CD4-positive, alpha-beta T cell treated with Interleukin-15 for 4 hours (primary cell): ENCODE measurements around the gene SEC22C.
A peak's percentile ranks its signal among the peaks of the same experiment; 100 is the strongest.

ENCODE experiments used
- DNase-seq: peaks from one replicate; pipeline ENCODE4 v3.0.0-alpha.2; 2020; ENCODE audit warnings: low spot score

The SEC22C gene

DNA sequence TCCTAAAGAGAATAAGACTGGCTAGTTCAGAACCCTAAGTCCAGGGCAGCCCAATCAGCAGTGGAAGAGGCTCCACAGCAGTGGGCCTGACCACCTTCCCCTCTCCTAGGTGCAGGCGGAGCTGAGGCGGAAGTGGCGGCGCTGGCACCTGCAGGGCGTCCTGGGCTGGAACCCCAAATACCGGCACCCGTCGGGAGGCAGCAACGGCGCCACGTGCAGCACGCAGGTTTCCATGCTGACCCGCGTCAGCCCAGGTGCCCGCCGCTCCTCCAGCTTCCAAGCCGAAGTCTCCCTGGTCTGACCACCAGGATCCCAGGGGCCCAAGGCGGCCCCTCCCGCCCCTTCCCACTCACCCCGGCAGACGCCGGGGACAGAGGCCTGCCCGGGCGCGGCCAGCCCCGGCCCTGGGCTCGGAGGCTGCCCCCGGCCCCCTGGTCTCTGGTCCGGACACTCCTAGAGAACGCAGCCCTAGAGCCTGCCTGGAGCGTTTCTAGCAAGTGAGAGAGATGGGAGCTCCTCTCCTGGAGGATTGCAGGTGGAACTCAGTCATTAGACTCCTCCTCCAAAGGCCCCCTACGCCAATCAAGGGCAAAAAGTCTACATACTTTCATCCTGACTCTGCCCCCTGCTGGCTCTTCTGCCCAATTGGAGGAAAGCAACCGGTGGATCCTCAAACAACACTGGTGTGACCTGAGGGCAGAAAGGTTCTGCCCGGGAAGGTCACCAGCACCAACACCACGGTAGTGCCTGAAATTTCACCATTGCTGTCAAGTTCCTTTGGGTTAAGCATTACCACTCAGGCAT is 45.6 kb downstream of the SEC22C start:
- peak; percentile 54 for DNase-seq

DNA sequence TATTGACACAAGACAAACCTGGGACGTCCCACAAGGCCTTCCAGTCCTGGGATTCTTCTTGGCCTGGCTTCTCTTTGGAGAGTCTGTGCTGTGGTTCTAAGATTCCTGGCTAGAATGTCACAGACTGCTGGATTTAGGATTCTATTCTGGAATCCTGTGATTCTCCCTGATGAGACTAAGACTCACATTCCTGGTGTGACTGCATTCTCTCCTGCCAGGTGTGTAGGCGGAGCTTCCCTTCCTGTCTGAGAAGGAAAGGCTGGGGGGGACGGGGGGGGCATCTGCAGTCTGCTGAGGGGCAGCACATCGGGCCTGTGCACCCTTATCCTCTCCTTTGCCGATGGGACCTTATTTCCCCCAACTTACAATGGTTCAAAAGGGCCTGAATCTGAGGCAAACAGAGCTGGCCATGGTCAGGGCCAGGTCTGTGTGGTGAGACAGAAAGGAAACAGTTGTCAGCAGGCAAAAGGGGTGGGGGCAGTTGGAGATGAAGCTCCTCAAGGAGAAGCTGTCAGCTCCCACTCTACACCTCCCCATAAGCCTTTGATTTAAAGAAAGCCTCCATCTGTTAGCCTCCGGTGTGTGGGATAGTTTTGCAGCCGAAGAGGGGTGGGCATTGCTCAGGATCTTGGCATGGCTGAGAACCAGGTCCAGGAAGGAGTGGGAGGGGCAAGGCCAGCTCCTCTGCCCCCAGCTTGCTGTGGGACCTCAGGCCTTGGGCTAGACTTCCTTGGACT is 48.4 kb downstream of the SEC22C start:
- no peak for DNase-seq

DNA sequence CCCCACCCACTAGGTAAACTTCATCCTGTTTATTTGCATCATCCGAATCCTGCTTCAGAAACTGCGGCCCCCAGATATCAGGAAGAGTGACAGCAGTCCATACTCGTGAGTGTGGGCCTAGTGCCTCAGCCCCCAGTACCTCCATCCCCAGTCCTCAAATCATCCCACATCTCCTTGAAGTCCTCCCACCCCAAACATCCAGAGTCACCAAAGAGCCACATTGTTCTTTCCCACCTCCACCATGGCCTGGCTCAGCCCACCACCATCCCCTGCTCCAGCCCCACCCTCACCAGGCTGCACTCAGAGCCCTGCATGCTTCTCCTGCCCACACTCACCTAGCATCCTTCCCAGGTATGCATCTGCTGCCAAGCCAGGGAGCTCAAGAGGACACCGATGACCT is 49.5 kb downstream of the SEC22C start:
- no peak for DNase-seq

DNA sequence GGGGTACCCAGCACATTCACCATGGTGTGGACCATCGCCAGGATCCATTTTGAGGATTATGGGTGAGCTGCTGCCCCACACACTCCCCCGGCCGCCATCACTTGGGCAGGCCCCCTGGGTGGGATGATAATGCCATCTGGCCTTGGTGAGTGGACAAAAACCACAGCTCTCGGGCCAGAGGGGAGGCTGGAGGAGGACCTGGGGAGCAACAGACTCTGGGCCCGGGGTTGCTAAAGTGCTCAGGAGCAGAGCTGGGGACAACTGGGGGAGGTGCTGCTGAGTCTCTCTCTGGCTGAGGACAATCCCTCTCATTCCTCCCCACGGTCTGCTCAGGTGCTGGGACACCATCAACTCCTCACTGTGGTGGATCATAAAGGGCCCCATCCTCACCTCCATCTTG is 50.3 kb downstream of the SEC22C start:
- DNase-seq, result no peak

DNA sequence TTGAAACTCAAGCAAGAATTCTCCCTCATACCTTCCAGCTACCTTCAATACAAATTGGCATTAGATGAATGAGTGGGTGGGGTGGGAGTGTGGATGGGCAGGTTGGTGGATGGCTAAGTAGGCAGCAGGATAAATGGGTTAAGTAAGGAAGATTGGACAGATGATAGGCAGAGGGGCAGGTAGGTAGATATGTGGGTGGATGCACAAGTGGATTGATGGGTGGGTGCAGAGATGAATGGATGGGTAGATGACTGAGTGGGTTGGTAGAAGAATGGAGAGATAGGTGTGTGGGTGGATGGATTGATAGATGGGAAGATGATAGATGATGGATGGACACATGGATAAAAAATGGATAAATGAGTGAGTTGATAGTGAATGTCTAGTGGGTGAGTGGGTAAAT is 51.7 kb downstream of the SEC22C start:
- no peak for DNase-seq

DNA sequence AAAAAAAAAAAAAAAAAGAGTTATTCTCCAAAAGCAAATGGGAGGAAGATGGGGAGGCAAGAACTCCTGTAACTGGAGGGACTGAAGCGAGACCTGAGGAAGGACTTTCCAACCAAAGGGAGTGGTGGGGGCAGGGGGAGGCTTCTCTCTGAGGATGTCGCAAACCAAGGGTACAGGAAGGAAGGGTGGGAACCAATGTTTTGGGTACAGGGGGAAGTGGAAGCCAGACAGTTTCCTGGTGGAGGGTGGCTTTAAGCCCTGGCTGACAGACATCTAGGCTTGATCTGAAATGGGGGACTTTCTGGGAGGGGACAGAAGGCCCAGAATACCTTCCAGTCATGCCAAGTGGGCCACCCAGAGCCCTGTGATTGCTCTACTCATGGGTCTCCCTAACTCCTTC is 52.3 kb downstream of the SEC22C start:
- DNase-seq, result peak; percentile 27

DNA sequence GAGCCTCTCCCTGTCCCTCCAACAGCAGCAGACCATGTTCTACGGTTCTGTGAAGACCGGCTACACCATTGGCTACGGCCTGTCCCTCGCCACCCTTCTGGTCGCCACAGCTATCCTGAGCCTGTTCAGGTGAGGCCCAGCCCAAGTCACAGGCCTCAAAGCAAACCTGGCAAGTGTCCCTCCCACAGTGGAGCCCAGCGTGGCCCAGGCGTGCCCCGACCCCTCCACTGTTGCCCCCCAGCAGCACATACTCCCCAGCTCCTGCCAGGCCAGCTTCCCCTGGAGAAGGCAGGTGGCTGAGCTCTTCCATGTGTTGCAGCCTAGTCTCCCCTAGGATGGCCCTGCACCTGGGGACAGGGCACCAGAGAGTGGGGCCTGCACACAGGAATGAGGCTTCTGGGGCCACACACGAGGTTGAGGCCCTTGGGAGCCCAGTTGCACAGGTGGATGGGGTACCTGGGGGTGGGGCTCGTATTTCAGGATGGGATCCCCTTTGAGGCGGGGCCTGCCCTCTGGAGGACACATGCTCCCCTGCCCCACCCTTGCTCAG is 54.3 kb downstream of the SEC22C start:
- DNase-seq, result no peak

DNA sequence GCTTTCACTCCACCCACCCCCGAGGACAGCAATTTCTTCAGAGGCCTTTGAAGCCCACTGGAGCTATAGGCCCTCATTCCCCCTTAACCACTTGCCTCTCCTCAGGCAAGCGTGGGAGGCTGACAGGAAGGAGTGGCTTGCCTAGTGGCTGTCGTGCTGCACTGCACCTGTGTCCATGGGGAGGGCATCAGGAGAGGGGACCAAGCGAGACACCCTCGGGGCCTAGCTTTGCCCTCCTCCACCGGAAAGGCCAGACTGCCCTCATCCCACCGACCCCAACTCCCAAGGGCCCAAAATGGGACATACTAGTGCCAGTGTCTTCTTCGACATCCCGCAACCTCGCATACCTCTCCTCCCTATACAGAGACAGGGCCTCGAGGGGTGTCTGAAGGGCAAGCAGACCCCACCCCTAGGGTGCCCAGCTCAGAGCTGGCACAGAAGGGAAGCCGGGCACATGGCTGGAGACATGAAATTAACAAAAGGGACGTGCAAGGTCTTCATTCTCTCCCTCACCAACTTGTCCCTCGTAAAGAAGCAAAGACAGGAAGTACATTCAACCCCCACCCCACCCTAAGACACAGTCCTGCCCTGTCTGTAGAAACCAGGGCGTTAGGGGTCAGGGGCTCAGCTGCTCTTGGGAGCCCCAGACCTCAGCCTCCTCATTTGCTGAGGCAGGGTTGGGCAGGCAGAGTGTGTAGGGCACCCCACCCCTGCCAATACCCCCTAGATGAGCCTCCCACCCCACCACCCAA is 55.0 kb downstream of the SEC22C start:
- peak; percentile 52 for DNase-seq

DNA sequence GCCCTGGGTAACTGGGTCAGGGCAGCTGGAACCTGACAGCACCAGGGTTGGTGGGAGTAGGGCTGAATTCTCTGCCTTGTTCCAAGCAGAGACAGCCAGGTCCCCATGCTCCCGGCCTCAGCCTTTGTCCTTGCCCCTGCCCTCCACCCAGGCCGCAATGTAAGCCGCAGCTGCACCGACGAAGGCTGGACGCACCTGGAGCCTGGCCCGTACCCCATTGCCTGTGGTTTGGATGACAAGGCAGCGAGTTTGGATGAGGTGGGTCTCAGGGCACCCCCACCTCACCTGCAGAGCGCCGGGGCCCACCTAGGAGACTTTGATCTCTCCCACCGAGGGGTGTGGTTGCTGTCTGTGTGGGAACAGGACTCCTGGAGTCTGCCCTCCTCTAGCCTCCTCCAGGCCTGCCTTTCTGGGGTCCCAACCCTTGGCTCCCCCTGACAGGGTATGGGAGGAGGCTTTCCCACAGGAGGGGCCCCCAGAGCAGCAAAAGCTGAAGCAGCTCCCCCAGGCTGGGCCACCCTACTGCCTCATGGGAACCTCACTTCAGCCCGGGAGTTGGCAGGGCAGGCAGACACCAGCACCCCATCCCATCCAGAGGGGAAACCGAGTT is 55.9 kb downstream of the SEC22C start:
- DNase-seq, result no peak

DNA sequence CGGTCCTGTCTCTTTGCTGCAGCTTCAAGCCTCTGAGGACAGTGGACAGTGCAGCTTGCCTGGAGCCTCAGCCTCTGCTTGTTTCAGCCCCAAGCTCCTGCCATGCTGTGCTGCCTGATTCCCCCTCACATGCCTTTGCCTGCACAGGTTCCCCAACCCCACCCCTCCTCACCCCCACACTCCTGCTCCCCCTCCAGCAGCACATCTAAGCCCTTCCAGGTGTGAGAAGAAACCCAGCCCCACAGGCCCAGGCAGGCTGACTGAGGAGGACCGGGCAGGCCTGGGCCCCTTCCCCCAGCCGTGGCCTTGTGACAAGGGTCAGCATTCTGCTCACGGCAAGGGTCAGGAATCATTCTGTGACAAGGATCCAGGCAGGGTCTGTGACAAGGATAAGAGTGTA is 56.6 kb downstream of the SEC22C start:
- no peak for DNase-seq

DNA sequence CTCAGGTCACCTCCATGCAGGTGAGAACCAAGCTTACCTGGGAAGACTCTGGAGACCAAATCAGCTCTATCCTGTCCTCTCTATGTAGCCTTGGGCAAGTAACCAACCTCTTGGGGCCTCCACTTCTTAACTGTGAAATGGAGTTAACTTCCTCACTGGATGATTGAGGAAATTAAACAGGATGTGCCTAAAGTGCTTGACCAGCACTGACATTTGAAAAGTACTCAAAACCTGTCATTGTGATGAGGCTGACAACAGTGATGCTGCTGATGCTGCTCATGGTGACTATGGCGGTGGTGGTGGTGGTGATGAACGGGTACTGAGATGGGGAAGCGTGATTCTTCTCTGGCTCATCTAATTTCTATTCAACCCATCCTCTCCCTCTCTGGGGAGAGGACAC is 57.0 kb downstream of the SEC22C start:
- DNase-seq, result no peak

DNA sequence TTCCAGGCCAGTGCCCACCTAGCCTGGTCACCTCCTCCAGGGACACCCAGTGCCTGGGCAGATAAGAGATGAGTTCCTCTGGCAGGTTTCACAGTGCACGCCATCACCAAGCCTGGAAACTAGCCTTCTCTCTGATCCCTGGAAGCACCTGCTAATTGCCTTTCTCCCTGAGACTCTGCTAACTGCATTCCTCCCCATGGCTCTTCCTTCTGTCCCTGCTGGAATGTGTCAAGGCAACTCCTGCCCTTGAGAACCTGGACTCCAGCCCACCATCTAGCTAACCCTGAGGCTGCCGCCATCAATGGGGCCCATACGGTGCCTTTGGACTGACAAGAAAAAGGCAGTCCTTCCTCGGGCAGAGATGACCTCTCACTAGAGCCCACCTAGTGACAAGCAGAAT is 60.9 kb downstream of the SEC22C start:
- DNase-seq, result no peak

DNA sequence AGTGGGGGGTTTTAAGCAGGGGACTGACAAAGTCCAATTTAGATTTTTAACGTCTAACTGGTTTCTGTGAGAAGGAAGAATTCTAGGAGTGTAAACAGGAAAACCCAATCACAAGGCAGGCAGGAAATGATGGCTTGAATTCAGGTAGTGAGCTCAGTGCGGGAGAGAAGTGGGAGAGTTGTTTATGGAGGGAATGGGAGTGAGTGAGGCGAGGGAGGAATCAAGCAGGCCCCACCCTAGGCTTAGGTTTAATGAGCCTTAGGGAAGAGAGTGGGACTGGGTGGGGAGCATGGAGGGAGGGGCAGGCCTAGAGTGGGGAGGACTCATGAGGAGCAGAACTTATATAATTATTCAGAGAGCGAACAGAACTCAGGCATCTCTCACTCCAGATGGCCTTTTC is 61.4 kb downstream of the SEC22C start:
- no peak for DNase-seq

DNA sequence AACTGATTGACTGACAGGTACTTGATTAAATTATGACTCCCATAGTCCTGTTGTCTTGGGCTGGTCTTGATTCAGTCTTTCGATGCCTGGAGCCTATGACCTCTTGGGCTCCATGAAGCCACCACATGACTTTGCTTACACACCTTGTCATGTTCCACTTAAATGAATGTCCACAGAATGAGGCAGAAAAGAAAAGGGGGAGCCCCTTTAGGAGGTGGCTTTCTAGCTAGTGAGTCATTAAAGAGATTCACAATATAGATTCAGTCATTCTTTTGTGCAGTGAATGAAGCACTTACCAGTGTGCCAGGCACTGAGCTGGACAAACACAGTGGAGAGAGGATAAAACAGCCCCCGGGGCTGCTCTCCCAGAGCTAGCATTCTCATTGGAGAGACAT is 62.2 kb downstream of the SEC22C start:
- peak; percentile 37 for DNase-seq

DNA sequence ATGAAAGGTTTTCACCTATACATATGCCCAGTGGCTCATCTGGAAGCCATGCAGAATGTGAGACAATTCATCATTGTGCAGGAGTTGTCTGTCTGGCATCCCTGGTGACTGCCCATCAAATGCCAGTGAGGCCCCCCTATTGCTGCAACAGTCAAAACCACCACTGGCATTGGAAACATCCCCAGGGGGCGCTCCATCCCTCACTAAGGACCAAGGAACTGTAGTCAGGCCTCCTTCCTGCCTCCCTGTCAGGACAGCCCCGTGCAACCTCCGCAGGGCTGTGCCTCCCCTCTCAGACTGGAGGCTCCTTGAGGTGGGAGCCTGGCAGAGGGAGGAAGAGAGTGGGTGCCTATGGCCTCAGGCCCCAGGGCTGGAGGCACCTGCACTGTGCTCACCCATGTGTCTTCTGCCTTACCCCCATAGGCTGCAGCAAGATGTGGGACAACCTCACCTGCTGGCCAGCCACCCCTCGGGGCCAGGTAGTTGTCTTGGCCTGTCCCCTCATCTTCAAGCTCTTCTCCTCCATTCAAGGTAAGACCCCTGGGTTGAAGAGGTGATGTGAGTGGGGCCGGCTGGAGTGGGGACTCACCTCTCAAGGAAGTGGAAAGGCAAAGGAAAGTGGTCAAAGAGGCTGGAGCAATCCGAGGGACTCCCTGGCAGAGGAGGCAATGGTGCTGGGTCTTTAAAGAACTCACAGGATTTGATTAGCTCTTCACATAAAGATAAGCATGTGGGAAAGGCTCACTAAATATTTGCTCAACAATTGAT is 62.8 kb downstream of the SEC22C start:
- peak; percentile 51 for DNase-seq

DNA sequence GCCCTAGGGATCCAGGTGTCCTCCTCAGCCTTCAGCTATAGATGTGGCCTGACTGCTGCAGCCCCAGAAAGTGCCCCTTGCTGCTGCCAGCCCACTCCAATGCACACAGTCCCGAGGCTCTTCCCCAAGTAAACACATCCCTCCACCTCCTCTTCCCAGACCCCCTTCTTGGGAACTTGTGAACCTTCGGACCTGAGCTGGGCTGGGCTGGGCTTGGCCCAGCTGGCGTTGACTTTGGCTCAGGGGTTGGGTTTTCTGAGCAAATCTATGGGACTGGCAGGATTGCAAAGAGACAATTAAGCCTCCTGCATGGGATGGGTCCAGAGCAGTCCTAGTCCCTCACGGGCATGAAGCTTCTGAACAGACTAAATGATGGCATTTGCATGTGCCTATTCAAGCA is 64.7 kb downstream of the SEC22C start:
- DNase-seq, result no peak

DNA sequence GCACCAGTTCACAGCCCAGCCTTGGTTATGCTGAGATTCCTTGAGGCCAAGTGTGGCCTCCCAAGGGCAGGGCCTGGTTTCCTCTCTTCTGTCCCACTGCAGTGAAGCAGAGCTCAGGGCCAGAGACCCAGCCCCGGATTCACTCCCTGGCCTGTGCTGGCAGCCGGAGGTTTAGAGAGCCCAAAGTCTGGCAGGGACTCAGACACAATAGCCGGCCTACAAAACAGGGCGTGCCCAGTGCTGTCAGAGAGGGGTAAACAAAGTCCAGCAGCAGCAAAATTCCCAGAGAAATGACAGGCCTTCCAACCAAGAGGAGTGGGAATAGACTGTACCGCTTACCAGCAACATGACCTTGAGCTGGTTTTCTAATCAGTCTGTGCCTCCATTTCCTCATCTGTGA is 65.3 kb downstream of the SEC22C start:
- DNase-seq, result no peak

DNA sequence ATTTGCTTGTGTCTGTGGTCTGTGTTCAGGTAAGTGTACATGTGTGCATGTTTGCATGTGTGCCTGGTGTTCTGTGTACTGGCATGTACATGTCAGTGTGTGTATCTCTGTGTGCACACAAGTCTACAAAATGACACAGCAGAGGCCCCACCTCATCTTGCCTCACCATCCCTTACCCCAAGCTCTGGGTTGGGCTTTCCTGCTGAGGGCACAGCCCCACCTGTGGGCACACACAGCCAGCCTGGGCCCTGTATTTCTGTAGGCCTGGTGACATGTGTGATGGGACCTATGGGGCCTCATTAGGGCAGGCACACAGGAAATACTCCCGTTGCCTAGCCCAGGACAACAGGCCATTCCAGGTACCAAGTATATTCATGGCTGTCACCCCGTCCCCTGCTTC is 65.8 kb downstream of the SEC22C start:
- DNase-seq, result no peak

DNA sequence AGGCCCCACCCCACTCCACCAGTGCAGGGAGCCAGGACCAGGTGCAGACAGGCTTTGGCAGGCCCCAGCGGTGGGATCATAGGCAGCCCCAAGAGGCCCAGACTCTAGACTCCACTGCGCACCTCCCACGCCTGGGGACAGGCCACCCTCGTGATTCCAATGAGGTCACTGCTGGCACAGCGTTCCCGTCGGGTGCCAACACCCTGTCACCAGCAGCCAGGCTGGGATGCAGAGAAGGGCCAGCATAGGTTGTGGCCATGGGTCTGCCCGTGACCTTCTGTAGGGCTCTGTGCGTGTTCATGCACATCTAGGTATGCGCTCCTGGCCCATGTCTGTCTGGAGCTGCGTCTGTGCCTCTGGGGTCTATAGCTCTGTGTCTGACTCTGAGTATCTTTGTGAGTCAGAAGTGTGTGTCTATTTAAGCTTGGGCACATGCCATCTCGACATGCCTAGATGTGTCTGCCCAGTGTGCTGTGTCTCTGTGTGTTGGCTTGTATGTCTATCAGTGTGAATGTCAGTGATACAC is 66.3 kb downstream of the SEC22C start:
- DNase-seq, result no peak

DNA sequence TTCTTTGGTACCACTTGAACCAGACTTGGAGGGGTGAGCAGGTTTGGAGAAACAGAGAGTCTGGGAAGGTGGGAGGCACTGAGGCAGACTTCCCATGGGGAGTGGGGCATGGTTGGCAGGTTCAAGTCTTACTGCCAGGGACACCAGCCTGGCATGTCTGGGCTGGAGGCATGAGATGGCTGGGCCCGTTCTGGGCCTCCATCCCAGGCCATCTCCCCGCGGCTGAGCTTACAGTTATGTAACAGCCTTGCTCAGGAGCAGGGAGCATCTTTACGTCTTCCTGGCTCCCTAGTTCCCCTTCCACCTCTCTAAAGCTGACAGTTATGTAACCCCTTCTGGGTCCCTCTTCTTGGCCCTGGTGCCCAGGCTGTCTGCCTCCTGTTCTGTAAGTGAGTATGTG is 66.9 kb downstream of the SEC22C start:
- DNase-seq, result no peak

DNA sequence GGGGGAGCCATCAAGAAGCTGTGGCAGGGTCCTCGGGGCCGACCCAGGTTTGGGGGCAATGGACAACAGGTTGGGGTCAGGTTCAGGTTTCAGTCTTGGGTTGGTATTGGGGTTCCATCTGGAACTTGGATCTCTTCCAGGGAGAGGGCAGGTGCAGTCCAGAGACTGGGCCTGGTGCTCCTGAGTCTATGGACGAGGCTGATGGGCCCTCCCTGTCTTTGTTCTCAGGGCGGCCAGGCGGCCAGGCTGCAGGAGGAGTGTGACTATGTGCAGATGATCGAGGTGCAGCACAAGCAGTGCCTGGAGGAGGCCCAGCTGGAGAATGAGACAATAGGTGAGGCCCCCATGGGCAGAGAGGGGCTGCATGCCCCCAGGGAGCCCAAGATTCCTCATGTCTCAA is 68.2 kb downstream of the SEC22C start:
- DNase-seq, result no peak
